WERI-Rb-1 (cell line): ENCODE results near the gene F11R.

ENCODE experiments used
- DNase-seq: peaks from one replicate; pipeline ENCODE4 v3.0.0-alpha.2; 2020
- H3K27ac ChIP-seq: fragments of 250-450 bp; sonication (Bioruptor Pico); 2 replicates; pipeline ENCODE4 v1.5.1; 2020; ENCODE audit warnings: mild to moderate bottlenecking, moderate library complexity
- H3K27me3 ChIP-seq: fragments of 250-450 bp; sonication (Bioruptor Pico); 2 replicates; pipeline ENCODE4 v1.5.1; 2021; ENCODE audit warnings: mild to moderate bottlenecking, low read depth, moderate library complexity; ENCODE audit not compliant: insufficient read depth, severe bottlenecking
- H3K36me3 ChIP-seq: fragments of 250-450 bp; sonication (Bioruptor Pico); 2 replicates; pipeline ENCODE4 v1.5.1; 2020; ENCODE audit warnings: mild to moderate bottlenecking, moderate library complexity
- H3K4me3 ChIP-seq: 2 replicates; pipeline ENCODE4 v1.5.1; 2011; ENCODE audit warnings: low read depth, mild to moderate bottlenecking, control low read depth, low read length
- H3K9me3 ChIP-seq: fragments of 250-450 bp; sonication (Bioruptor Pico); 2 replicates; pipeline ENCODE4 v1.5.1; 2021; ENCODE audit warnings: mild to moderate bottlenecking, moderate library complexity; ENCODE audit not compliant: severe bottlenecking
- CTCF ChIP-seq: IDR thresholded peaks from 2 replicates; pipeline ENCODE4 v1.5.1; 2011; ENCODE audit warnings: low read depth, mild to moderate bottlenecking, control low read depth, inconsistent platforms, low read length

The F11R gene

DNA sequence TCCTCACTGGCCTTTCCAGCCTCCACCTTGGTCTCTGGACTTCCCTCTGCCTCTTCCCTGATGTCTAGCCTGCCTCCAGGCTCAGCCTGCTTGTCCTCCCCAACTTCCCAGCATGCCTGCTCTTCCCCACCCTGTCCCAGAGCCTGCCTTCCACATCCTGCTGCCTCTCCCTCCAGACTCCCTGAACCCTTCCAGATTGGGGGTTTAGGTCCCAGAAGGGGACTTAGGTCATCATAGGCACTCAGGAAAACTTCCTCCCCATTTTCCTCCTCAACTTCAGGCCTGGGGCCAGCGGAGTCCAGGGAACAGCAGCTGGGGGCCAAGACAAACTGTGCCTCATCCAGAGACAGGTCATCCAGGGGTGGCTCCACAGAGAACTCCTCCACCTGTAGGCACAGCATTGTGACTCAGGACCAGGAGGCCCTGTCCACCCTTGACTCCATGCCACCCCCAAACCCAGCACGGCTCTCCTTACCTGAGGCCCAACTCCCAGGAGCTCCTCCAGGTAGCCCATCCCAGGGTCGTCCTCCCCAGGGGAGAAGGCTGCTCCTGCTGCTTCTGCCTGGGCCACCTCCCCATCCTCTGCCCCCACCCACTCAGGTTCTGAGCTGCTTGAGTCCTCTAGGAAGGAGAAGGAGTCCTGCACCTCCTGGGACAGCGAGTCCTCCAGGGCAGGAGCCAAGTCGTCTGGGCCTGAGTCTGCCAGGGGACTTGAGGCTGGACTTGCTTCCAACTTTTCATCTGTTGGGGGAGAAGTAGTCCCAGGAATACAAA lies 28.2 kb upstream of the F11R start:
- peaks cover 3% of the 10 kb centered on the region; the same call in 1 of the 2 replicates for H3K36me3 ChIP-seq
- DNase-seq = no peak
- H3K27ac ChIP-seq = no peak overlapping the region
- H3K4me3 ChIP-seq = no peak overlapping the region
- TF ChIP-seq CTCF = no peak
- H3K9me3 ChIP-seq = peaks cover 36% of the 10 kb centered on the region
- no peaks in the 10 kb centered on the region for H3K27me3 ChIP-seq

DNA sequence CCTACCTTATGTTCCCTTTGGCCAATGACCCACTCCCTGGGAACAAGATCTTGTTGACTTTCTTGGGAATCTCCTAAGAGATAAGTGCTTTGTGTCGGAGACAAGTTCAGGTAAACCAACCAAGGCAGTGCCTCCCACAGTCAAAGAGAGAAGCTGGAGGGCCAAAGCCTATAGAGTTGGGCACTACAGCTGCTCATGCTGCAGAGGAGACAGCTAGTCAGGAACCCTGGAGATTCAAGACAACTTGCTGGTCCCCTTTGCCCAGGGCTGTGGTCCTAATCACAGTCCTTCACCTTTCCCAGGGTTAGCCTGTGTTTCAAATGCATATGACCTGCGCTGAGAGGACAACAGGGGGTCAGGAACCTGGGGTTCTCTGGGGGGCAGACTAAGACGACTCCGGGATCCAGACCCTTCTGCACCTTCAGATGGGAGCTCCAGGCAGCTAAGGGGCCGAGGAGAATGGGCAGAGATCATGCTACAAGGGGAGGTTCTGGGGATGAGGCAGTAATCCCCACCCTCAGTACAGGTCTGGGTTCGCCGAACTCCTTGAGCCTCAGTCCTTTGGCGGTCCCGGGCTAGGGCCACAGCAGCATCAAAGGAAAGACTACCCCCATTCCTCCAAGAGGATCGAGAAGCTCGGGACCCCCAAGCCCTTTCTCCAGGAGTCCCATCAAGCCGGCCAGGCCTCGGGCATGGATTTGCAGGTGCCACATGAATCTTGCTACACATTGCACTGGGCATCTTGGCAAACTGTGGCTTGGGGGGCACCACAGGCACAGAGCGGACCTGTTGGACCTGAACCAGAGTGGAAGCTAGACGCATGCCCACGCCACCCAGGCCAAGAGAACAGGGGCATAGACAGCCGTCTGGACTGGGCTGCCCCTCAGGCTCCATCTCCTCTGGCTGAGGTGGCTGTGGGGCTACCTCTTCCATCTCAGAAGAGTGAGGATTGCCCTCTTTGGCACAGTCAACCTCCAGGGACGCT lies 26.8 kb upstream of the F11R start:
- no peaks in the 10 kb centered on the region for H3K27me3 ChIP-seq
- no peak for TF ChIP-seq CTCF
- no peak for DNase-seq
- H3K27ac ChIP-seq = no peak overlapping the region
- peaks cover 36% of the 10 kb centered on the region for H3K9me3 ChIP-seq
- H3K36me3 ChIP-seq = peaks cover 9% of the 10 kb centered on the region
- no peak overlapping the region for H3K4me3 ChIP-seq

GRCh38 chr1:161046605-161047228 lies 25.8 kb upstream of the F11R start:
- DNase-seq = no peak

DNA sequence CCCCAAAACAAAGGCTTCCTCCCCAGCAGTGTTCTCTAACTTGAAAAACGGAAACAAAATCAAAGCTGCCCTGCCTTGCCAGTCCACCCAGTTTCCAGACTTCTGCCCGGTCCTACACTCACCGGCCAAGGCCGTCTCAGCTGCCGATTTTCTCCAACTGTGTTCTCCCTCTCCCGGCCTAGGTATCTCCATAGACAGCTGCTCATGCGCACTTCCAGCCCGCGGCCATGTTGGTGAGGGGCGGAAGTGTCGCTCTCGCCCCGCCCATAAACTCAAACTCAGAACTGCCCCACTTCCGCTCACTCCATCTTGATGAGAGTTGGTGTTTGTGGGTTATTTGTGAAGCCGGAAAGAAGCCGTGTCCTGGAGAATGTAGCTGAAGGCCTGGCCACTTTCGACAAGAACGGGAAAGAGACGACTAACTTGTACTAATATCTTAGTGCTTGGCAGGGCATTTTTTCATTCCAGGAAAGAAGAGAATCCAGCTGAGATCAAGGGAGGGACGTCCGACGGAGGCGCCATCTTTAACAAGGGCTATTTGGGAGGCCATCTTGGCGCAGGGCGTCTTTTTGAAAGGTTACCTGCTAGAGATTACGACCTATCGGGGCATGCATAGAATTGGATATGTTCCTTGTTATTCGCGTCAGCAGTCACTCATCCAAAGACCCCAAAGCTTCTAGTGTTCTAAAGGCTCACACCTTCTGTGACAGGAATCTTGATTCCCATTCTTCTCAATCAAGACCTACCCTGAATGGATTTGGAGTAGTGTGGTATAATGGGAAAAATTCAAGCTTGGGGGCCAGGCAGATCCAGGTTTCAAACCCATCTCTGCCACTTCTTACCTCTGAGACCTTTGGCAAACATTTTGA lies 25.0 kb upstream of the F11R start, which contains the start of gene USF1:
USF1 (minus strand) TSS at position 242 of the 869 bp plus-strand sequence. CDS start 2,702 bp downstream, outside the sequence.
- Histone ChIP-seq H3K36me3 (peaks cover 27% of the 10 kb centered on the region), H3K27ac (peak within 1 kb of the TSS; percentile 93), H3K4me3 (peak within 1 kb of the TSS; percentile 78), H3K27me3 (no peaks in the 10 kb centered on the region), H3K9me3 (peaks cover 36% of the 10 kb centered on the region)
- TF ChIP-seq CTCF = no peak
- peak; percentile 98 for DNase-seq

More at GRCh38 chr1:161046605-161047228, 25.8 kb upstream of the F11R start:
- Histone ChIP-seq H3K27me3 (no peaks in the 10 kb centered on the region), H3K36me3 (peaks cover 20% of the 10 kb centered on the region), H3K9me3 (peaks cover 36% of the 10 kb centered on the region), H3K4me3 (peak overlapping the region; percentile 78), H3K27ac (peak overlapping the region; percentile 93)
- no peak for TF ChIP-seq CTCF
